ENCODE results near the gene GPS2. TPM values are rescaled to one million over a fixed set of nuclear protein-coding genes. Genes with fewer than 3 reads are reported as not detected.

GPS2 gene
- total and polyA plus RNA-seq, 10 of the 15 experiments (the other 5 are each of a cell fraction or from before 2014, with no cell fraction given) = 10.2 to 96.4 (median 42.5) TPM

GRCh38 chr17:7329374-7329996 is 14.3 kb upstream of the GPS2 start (continued):
- TF ChIP-seq TCF12 (IDR thresholded peaks at IDR 0.05; ENCODE audit: low read depth, low read length) (no peak), SMC3 (IDR thresholded peaks at IDR 0.05; ENCODE audit: borderline replicate concordance, low read length) (0 out of 2 replicates have a peak, but pooled peaks have one; percentile 8), JUNB (IDR thresholded peaks at IDR 0.05) (no peak), KAT2A (conservative IDR thresholded peaks at IDR 0.05; ENCODE audit: control insufficient read depth, low read depth, low read length) (no peak), IRF4 (IDR thresholded peaks at IDR 0.05; ENCODE audit: low read depth, low read length) (peak; percentile 54; the same call in 1 of the 2 replicates), POLR2AphosphoS2 (IDR thresholded peaks at IDR 0.05; ENCODE audit: low read depth, low read length) (peak; percentile 69; the same call in 1 of the 2 replicates), MEF2B (IDR thresholded peaks at IDR 0.05; ENCODE audit: partially characterized antibody, poor library complexity, severe bottlenecking) (no peak), HDAC2 (IDR thresholded peaks at IDR 0.05) (no peak), IKZF2 (IDR thresholded peaks at IDR 0.05) (peak; percentile 39 to 42; a peak in 2 of 4 replicates), ZNF274 (IDR thresholded peaks at IDR 0.05; ENCODE audit: insufficient read depth, insufficient read length) (no peak), MXI1 (IDR thresholded peaks at IDR 0.05; ENCODE audit: low read depth, low read length) (no peak; the same call in 1 of the 2 replicates), NR2C2 (IDR thresholded peaks at IDR 0.05; ENCODE audit: borderline replicate concordance, control insufficient read depth, insufficient read length, low read depth) (no peak), KDM1A (IDR thresholded peaks at IDR 0.05; ENCODE audit: borderline replicate concordance) (no peak), SUZ12 (IDR thresholded peaks at IDR 0.05; ENCODE audit: unreplicated experiment) (no peak), PAX8 (IDR thresholded peaks at IDR 0.05) (no peak), YY1 (IDR thresholded peaks at IDR 0.05; ENCODE audit: low read depth, low read length) (no peak), RBBP5 (conservative IDR thresholded peaks at IDR 0.05) (no peak), BCL3 (IDR thresholded peaks at IDR 0.05; ENCODE audit: borderline replicate concordance, insufficient read depth, low read depth, low read length, poor library complexity, severe bottlenecking) (no peak), SP1 (IDR thresholded peaks at IDR 0.05; ENCODE audit: low read depth, low read length) (peak; percentile 65), SPI1 (IDR thresholded peaks at IDR 0.05; ENCODE audit: borderline replicate concordance, insufficient read depth, low read depth, low read length) (peak; percentile 39; the same call in 1 of the 2 replicates), CHD4 (IDR thresholded peaks at IDR 0.05) (no peak)
- TF ChIP-seq, protein P1, sequence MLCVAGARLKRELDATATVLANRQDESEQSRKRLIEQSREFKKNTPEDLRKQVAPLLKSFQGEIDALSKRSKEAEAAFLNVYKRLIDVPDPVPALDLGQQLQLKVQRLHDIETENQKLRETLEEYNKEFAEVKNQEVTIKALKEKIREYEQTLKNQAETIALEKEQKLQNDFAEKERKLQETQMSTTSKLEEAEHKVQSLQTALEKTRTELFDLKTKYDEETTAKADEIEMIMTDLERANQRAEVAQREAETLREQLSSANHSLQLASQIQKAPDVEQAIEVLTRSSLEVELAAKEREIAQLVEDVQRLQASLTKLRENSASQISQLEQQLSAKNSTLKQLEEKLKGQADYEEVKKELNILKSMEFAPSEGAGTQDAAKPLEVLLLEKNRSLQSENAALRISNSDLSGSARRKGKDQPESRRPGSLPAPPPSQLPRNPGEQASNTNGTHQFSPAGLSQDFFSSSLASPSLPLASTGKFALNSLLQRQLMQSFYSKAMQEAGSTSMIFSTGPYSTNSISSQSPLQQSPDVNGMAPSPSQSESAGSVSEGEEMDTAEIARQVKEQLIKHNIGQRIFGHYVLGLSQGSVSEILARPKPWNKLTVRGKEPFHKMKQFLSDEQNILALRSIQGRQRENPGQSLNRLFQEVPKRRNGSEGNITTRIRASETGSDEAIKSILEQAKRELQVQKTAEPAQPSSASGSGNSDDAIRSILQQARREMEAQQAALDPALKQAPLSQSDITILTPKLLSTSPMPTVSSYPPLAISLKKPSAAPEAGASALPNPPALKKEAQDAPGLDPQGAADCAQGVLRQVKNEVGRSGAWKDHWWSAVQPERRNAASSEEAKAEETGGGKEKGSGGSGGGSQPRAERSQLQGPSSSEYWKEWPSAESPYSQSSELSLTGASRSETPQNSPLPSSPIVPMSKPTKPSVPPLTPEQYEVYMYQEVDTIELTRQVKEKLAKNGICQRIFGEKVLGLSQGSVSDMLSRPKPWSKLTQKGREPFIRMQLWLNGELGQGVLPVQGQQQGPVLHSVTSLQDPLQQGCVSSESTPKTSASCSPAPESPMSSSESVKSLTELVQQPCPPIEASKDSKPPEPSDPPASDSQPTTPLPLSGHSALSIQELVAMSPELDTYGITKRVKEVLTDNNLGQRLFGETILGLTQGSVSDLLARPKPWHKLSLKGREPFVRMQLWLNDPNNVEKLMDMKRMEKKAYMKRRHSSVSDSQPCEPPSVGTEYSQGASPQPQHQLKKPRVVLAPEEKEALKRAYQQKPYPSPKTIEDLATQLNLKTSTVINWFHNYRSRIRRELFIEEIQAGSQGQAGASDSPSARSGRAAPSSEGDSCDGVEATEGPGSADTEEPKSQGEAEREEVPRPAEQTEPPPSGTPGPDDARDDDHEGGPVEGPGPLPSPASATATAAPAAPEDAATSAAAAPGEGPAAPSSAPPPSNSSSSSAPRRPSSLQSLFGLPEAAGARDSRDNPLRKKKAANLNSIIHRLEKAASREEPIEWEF (IDR thresholded peaks at IDR 0.05; ENCODE audit: insufficient replicate concordance, low read depth, low read length) = no peak
- TF ChIP-seq, protein P2, sequence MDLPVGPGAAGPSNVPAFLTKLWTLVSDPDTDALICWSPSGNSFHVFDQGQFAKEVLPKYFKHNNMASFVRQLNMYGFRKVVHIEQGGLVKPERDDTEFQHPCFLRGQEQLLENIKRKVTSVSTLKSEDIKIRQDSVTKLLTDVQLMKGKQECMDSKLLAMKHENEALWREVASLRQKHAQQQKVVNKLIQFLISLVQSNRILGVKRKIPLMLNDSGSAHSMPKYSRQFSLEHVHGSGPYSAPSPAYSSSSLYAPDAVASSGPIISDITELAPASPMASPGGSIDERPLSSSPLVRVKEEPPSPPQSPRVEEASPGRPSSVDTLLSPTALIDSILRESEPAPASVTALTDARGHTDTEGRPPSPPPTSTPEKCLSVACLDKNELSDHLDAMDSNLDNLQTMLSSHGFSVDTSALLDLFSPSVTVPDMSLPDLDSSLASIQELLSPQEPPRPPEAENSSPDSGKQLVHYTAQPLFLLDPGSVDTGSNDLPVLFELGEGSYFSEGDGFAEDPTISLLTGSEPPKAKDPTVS (IDR thresholded peaks at IDR 0.05; ENCODE audit: low read depth, low read length) = 0 out of 2 replicates have a peak, but pooled peaks have one; percentile 48

Measured in GM12878 (cell line).